GM12892 (cell line): Measurements from ENCODE around the gene LNPEP.

ENCODE experiments used
- POLR2A ChIP-seq: IDR thresholded peaks from 2 replicates; pipeline ENCODE4 v1.6.1; 2011; ENCODE audit warnings: low read depth, low read length, control low read depth
- POLR2AphosphoS5 ChIP-seq: IDR thresholded peaks from 2 replicates; pipeline ENCODE4 v1.6.1; 2011; ENCODE audit warnings: low read depth, low read length, control low read depth

DNA sequence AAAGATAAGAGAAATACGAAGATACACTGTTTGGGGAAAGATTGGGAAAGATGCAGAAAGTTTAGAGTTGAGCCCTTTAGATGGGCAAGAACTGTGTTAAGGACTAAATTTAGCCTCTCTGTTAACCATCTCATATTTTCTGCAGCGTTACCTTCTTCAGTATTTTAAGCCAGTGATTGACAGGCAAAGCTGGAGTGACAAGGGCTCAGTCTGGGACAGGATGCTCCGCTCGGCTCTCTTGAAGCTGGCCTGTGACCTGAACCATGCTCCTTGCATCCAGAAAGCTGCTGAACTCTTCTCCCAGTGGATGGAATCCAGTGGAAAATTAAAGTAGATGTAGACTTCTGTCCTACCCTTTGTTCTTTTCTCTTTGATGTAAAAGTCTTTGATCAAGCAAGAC, 26.4 kb upstream of the LNPEP start:
- TF ChIP-seq POLR2A, result no peak
- no peak for TF ChIP-seq POLR2AphosphoS5
